ENCODE data around the gene WDR49. TPM values are rescaled to one million over a fixed set of nuclear protein-coding genes. Genes with fewer than 3 reads are reported as not detected.

WDR49 gene
- total and polyA plus RNA-seq, 4 donors, result 1.4 to 33.9 (median 9.8) TPM

DNA sequence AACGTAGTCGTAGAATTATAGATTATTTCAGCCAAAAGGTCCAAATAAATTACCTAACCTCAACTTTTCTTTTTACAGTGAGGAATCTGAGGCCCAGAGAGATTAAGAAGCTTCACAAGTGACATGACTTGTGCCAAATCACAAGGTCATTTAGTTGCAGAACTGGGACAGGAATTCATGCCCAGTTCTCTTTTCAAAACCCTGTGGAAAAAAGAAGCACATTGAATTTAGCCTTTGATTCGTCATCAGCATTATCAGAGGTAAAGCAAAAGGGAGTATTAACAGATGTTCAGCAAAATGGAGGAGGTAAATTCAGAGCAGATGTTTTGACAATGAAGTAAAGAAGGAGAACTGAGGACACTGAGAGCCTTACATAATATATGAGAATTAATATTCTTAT, 184.4 kb downstream of the WDR49 start:
- DNase-seq (no peak), ATAC-seq (ENCODE audit: insufficient read depth, low FRiP score) (no peak)
- 70 to 76% methylated on average over 3 of the region's 3 CpGs for WGBS, 2 donors
- Histone ChIP-seq H3K27ac (ENCODE audit: low read depth in 1 of 2, low read length in 1 of 2) (no peak overlapping the region), H3K9me3 (ENCODE audit: control insufficient read depth in 4 of 4, insufficient read depth in 3 of 4, low read length in 3 of 4) (no peaks in the 10 kb centered on the region), H3K27me3 (ENCODE audit: control insufficient read depth in 3 of 3, insufficient read depth in 3 of 3, low read length in 2 of 3) (no peaks in the 10 kb centered on the region), H3K4me3 (no peak overlapping the region), H3K4me1 (ENCODE audit: control insufficient read depth in 5 of 5, insufficient read depth in 5 of 5, low read length in 5 of 5) (no peaks in the 10 kb centered on the region), H3K9ac (ENCODE audit: insufficient read depth in 1 of 2, low read length in 2 of 2) (no peak overlapping the region), H3K36me3 (ENCODE audit: control insufficient read depth in 4 of 4, insufficient read depth in 4 of 4, low read length in 4 of 4) (no peaks in the 10 kb centered on the region)
- TF ChIP-seq, protein P1, sequence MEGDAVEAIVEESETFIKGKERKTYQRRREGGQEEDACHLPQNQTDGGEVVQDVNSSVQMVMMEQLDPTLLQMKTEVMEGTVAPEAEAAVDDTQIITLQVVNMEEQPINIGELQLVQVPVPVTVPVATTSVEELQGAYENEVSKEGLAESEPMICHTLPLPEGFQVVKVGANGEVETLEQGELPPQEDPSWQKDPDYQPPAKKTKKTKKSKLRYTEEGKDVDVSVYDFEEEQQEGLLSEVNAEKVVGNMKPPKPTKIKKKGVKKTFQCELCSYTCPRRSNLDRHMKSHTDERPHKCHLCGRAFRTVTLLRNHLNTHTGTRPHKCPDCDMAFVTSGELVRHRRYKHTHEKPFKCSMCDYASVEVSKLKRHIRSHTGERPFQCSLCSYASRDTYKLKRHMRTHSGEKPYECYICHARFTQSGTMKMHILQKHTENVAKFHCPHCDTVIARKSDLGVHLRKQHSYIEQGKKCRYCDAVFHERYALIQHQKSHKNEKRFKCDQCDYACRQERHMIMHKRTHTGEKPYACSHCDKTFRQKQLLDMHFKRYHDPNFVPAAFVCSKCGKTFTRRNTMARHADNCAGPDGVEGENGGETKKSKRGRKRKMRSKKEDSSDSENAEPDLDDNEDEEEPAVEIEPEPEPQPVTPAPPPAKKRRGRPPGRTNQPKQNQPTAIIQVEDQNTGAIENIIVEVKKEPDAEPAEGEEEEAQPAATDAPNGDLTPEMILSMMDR (IDR thresholded peaks at IDR 0.05; ENCODE audit: control extremely low read depth, extremely low read depth), result no peak

DNA sequence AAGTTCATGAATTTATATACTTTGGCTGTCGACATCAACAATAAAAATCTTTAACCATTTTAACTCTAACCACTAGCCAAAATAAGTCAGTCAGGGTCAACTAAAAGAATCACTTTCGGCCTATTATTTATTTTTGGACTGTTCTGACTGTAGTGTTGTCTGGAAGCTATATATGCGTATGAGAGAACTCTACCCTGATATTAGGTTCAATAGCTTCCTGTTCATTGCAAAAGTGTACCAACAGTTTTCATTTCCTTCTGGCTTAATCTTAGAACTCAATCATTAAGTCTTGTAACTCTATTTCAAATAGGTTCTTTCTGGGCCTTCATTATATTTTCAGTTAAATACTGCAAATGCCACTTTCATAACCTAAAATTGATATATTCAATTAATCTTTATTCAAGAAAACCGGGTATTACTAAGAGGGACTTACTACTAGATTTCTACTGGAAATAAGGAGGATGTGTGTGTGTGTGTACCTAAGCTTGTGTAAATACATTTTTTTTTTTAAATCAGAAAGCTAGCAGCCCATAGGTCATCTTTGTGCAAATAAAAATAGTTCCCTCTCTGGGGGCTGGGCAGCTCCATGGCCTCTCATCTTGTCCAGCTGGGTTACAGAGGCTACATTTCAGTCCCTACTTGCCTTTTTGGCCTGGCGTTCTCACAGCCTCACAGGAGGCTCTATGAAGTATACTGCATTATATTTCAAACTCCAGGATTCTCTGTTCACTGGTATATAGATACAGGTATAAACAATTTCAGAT, 185.7 kb downstream of the WDR49 start:
- TF ChIP-seq, protein P1 (IDR thresholded peaks at IDR 0.05; ENCODE audit: control extremely low read depth, extremely low read depth), result no peak
- Histone ChIP-seq H3K9ac (ENCODE audit: insufficient read depth in 1 of 2, low read length in 2 of 2) (no peak overlapping the region), H3K4me1 (ENCODE audit: control insufficient read depth in 5 of 5, insufficient read depth in 5 of 5, low read length in 5 of 5) (no peaks in the 10 kb centered on the region), H3K9me3 (ENCODE audit: control insufficient read depth in 4 of 4, insufficient read depth in 3 of 4, low read length in 3 of 4) (no peaks in the 10 kb centered on the region), H3K27ac (ENCODE audit: low read depth in 1 of 2, low read length in 1 of 2) (no peak overlapping the region), H3K27me3 (ENCODE audit: control insufficient read depth in 3 of 3, insufficient read depth in 3 of 3, low read length in 2 of 3) (no peaks in the 10 kb centered on the region), H3K36me3 (ENCODE audit: control insufficient read depth in 4 of 4, insufficient read depth in 4 of 4, low read length in 4 of 4) (no peaks in the 10 kb centered on the region), H3K4me3 (no peak overlapping the region)
- no peak for ATAC-seq (ENCODE audit: insufficient read depth, low FRiP score)
- no peak for DNase-seq
- 79 to 86% methylated on average over 5 of the region's 5 CpGs for WGBS, 2 donors

DNA sequence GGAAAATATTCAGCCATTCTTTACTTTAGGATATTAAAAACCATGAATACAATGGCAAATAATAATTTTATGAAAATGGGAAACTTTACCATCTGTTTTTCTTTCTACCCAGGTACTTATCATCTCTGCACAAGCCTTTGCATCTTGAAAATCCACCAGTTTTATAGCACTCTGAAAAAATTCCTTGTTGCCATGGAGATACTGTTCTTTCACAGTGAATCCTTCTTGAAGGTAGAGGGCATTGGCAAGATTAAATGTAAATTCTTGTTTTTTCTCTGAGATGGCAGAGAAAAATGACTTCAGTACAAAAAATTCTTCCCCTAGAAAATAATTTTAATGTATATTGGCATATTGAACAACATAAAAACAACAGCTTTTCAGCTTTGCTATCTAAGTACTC, 186.8 kb downstream of the WDR49 start:
- Histone ChIP-seq H3K27ac (ENCODE audit: low read depth in 1 of 2, low read length in 1 of 2) (no peak overlapping the region), H3K27me3 (ENCODE audit: control insufficient read depth in 3 of 3, insufficient read depth in 3 of 3, low read length in 2 of 3) (no peaks in the 10 kb centered on the region), H3K36me3 (ENCODE audit: control insufficient read depth in 4 of 4, insufficient read depth in 4 of 4, low read length in 4 of 4) (no peaks in the 10 kb centered on the region), H3K9ac (ENCODE audit: insufficient read depth in 1 of 2, low read length in 2 of 2) (no peak overlapping the region), H3K9me3 (ENCODE audit: control insufficient read depth in 4 of 4, insufficient read depth in 3 of 4, low read length in 3 of 4) (no peaks in the 10 kb centered on the region), H3K4me3 (no peak overlapping the region), H3K4me1 (ENCODE audit: control insufficient read depth in 5 of 5, insufficient read depth in 5 of 5, low read length in 5 of 5) (no peaks in the 10 kb centered on the region)
- TF ChIP-seq, protein P1 (IDR thresholded peaks at IDR 0.05; ENCODE audit: control extremely low read depth, extremely low read depth), result no peak
- no peak for ATAC-seq (ENCODE audit: insufficient read depth, low FRiP score)
- no peak for DNase-seq

Data from lung (tissue), 12 donors.